Lower leg skin (tissue), 4 donors: ENCODE results near the gene SRPRB. TPM values are rescaled to one million over a fixed set of nuclear protein-coding genes. Genes with fewer than 3 reads are reported as not detected.
A peak's percentile ranks its signal among the peaks of the same experiment; 100 is the strongest.

Experiments used
- DNase-seq, 2 donors: peaks; one replicate each; pipeline ENCODE4 v3.0.0-alpha.2; 2019; ENCODE audit warnings: low spot score in 2 of 2
- H3K4me3 ChIP-seq: fragments of 200-600 bp; sonication (generic); 2 replicates; pipeline ENCODE4 v1.5.1; 2017; ENCODE audit warnings: mild to moderate bottlenecking, low read depth; ENCODE audit not compliant: poor library complexity, severe bottlenecking
- CTCF ChIP-seq, 3 donors: fragments of 450-650 bp; IDR thresholded peaks; one replicate each; pipeline ENCODE4 v1.5.1; 2016; ENCODE audit warnings: antibody characterized with exemption in 3 of 3, mild to moderate bottlenecking in 3 of 3, moderate library complexity in 2 of 3
- POLR2A ChIP-seq, 2 donors: fragments of 450-650 bp; IDR thresholded peaks; one replicate each; pipeline ENCODE4 v1.6.1; 2016 to 2017; ENCODE audit warnings: antibody characterized with exemption in 2 of 2, mild to moderate bottlenecking in 1 of 2, moderate library complexity in 1 of 2
- WGBS, 2 donors: methylation state at CpG; one replicate each; pipeline ENCODE4 v1.1.5; 2018; 5-methylcytosine and 5-hydroxymethylcytosine counted together
- intact Hi-C: fragments of 100-400 bp; cut with DNase I; formaldehyde crosslinking; loops from one replicate; pipeline ENCODE4 v1.15.0; 2023; ENCODE audit warnings: low total_unique reads
- total RNA-seq, 4 donors: library from RNA; depleted of rRNA; stranded (reverse); fragments of >200 nt; gene quantifications; one replicate each; pipeline ENCODE4 v1.1.0, GENCODE V29; 2016

The SRPRB gene
- total RNA-seq, 4 donors from 2014 or later = 20.0 to 25.6 (median 20.7) TPM

DNA sequence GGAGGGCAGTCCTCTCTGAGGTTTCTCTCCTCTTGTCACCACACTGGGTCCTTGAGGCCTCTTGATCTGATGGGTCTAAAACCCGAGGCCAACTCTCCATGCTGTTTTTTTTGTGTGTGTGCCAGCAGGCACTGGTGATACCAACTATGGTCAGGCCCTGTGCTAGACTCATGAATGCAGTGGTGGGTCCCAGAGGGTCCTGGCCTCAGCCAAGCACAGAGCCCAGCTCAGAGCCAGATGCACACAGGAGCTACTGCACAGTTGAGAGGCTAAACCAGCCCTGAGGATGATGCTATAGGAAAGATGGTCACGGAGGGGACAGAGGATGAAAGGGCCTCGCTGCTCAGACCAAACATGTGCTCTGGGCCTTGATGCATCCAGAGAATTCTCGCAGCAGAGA, 56.5 kb downstream of the SRPRB start:
- no peak for TF ChIP-seq POLR2A (IDR thresholded peaks at IDR 0.05)
- TF ChIP-seq CTCF (IDR thresholded peaks at IDR 0.05) = no peak
- peak in 1 of 2 donors; percentile 58 for DNase-seq
- WGBS, 2 donors = 80 to 82% methylated on average over 4 of the region's 4 CpGs
- intact Hi-C loops = no loop called here
- H3K4me3 ChIP-seq = no peak overlapping the region

DNA sequence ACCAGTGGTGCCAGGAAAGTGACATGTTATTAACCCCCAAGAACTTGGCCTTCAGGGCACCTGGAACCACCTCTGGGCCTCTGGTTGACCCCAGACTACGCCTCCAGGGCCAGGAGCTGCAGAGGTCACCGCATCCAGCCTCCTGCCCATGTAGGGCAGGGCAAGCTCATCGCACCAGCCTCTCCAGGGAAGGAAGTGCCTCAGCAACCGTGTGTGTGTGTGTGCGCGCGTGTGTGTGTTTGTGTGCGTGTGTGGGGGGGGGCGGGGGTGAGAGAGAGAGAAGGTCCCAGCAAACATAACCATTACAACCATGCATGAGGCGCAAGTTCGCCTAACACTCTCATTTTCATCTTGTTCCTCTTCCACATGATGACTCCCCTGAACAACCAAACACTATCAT, 58.3 kb downstream of the SRPRB start:
- TF ChIP-seq CTCF (IDR thresholded peaks at IDR 0.05) (no peak), POLR2A (IDR thresholded peaks at IDR 0.05) (no peak)
- 81 to 86% methylated on average over 10 to 11 of the region's 11 CpGs for WGBS, 2 donors
- peak in 1 of 2 donors; percentile 62 for DNase-seq
- intact Hi-C loops = no loop called here
- H3K4me3 ChIP-seq = no peak overlapping the region

- TF ChIP-seq POLR2A (IDR thresholded peaks at IDR 0.05) (no peak), CTCF (IDR thresholded peaks at IDR 0.05) (no peak)
- intact Hi-C loops = no loop called here
- DNase-seq = peak in 1 of 2 donors; percentile 52
- H3K4me3 ChIP-seq = no peak overlapping the region
- WGBS, 2 donors = 88 to 89% methylated on average over 7 of the region's 7 CpGs
Measured at GRCh38 chr3:133864616-133865015, 59.0 kb downstream of the SRPRB start.

DNA sequence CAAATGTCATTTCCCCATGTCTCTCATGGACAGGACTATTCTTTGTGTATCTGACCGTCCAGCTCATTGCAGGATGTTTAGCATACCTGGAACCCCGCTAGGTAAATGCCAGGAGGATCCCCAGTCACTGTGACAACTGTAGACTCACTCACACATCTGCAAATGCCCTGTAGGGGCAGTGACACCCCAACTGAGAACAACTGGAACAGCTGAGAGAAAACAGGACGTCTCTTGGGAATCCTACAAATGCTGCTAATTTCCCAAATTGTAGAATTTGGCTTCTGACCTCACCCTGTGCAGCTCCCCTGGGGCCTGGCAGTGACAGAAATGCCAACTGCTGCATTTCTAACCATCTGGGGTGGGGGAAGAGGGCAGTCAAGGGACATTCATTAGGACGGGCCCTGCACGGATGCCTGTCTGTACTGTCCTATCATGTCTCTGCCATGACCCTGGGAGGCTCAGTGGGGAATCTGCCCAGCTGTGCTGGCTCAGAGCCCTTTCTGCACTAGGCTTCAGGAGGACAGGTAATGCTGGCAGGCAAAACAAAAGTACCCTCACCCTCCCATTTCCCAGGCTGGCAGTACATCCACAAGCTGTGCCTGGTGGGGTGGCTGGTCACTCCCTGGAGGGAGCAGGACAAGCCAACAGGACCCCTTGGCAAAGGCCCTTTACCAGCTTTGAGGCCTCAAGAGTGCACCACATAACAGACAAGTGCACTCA, 59.7 kb downstream of the SRPRB start:
- WGBS, 2 donors = 82 to 85% methylated on average over 5 of the region's 5 CpGs

DNA sequence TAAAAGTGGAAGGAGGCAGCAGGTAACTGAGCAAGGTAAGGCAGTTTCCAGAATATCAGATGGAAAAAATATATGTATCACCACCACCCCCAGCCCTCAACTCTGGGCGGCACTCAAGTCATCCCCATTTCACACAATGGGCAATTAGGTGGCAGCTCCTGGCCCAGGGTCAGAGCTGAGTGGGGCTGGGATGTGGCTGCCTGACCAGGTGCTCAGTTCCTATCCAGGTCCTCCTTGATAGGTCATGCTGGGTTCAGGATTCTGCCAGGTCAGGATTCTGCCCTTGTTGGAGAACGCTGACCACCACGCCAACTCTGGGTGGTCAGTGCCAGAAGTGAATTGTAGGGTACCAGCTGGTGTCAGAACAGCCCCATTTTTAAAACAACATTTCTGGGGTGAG, 60.5 kb downstream of the SRPRB start:
- no peak overlapping the region for H3K4me3 ChIP-seq
- TF ChIP-seq CTCF (IDR thresholded peaks at IDR 0.05) (no peak), POLR2A (IDR thresholded peaks at IDR 0.05) (no peak)
- 89 to 92% methylated on average over 3 of the region's 3 CpGs for WGBS, 2 donors
- peak in 1 of 2 donors; percentile 67 for DNase-seq
- intact Hi-C loops = no loop called here

More for the DNA sequence above, 59.7 kb downstream of the SRPRB start:
- DNase-seq = peak in 1 of 2 donors; percentile 81
- TF ChIP-seq POLR2A (IDR thresholded peaks at IDR 0.05) (no peak), CTCF (IDR thresholded peaks at IDR 0.05) (no peak)
- H3K4me3 ChIP-seq = no peak overlapping the region
- intact Hi-C loops = no loop called here

DNA sequence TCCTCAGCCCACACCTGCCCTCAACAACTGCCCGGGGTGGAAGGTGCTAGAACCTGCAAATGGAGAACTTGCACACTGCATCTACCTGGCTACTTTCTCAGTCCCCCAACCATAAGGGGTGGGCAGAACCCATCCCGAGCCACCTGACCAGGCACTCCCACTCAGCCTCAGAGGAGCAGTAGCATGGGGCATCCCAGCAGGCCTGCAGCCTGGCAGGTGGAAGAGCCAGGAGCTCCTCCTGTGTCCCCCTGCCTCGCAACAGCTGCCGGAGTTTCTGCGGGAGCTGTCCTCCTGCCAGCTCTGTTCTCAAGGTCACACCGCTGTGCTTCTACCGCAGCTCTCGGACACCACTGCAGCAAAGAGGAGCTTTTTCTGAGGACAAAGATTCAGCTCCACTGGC, 62.6 kb downstream of the SRPRB start:
- 77 to 81% methylated on average over 7 to 8 of the region's 8 CpGs for WGBS, 2 donors
- intact Hi-C loops = no loop called here
- no peak overlapping the region for H3K4me3 ChIP-seq
- TF ChIP-seq POLR2A (IDR thresholded peaks at IDR 0.05) (no peak), CTCF (IDR thresholded peaks at IDR 0.05) (no peak)
- peak in 1 of 2 donors; percentile 52 for DNase-seq
